ENCODE data around the gene MICALL2.
A peak's percentile ranks its signal among the peaks of the same experiment; 100 is the strongest.

Gene MICALL2

DNA sequence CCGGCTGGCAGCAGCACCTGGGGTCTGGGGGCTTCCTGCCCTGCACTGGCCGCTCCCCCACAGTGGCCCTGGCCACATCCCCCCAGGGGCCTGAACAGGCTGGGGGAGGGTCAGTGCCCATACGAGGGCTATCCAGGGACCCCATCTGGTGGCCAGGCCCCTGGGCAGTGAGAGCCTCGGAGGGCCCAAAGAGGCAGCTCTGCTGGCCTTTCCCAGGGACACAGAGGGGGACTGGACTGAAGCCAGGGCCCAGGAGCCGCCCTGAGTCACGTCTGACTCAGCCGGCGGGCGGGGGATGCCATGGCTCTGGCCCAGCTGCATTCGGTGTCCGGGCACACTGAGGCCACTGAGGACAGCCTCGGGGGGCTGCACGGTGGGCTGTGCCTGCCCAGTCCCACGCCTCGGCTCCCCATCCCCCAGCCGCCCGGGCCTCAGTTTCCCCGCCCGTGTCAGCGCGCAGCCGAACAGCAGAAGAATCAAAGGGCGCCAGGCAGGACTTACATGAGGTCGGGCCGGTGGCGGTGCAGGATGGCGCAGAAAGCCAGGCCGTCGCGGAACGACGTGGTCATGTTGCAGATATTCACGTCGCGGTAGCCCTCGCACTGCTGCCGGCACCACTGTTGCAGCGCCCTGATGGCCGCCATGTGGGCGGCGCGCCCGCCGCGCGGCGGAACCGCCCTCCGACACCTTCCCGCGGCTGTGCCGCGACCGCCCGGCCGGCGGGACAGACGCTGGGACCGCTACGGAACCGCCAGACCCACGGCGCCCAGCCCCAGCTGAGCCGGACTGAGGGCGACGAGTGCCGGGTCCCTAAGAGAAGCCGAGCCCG lies at the start of gene MICALL2:
MICALL2 (minus strand) TSS at position 788 of the 829 bp plus-strand sequence; CDS start at position 644, 144 bp downstream.
- DNase-seq (ENCODE audit: low read depth in 2 of 2), result no peak

GRCh38 chr7:1508277-1508758 lies 49.0 kb upstream of the MICALL2 start:
- no peak for DNase-seq (ENCODE audit: low read depth in 2 of 2)

DNA sequence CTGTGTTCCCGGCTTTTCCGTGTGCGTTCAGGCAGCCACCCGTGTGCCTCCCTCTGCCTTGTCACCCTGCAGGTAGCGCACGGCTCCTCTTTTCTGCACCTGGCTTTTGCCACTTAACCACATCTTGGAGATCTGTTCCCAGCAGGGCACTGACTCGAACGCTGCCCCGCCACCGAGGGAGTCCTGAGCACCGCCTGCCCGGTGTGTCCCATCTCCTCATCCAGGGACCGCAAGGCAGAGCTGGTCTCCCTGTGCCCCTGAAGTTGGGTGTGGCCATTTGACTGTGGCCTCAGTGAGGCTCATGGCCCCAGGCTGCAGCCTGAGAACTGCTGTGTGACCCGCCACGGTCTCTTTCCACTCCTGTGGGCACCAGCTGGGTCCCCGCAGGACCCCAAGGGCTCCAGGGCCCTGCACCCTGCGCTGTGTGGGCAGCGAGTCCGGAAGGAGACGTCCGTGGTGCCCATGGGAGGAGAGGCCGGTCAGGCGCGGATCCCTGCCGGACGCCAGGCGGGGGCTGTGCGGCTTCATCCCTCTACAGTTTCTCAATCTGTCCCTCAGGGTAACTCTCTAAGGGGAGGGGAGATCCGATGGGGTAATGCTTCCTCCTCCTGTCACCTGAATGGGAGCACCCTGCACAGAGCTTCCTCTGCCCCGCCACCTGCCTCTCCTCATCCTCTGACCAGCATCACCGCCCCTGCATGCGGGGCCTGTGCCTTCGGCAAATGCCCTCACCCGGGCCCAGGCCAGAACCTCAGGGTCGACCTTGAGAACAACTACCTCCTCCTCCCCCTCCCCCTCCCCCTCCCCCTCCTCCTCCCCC lies 46.7 kb upstream of the MICALL2 start:
- DNase-seq (ENCODE audit: low read depth in 2 of 2), result no peak

- peak; percentile 80 to 82 for DNase-seq (ENCODE audit: low read depth in 2 of 2)
Measured at GRCh38 chr7:1503816-1504775, 44.8 kb upstream of the MICALL2 start, which contains the start of gene INTS1. Gene INTS1 (minus strand): TSS chr7:1504389. CDS start chr7:1503960, 429 bp downstream.

DNA sequence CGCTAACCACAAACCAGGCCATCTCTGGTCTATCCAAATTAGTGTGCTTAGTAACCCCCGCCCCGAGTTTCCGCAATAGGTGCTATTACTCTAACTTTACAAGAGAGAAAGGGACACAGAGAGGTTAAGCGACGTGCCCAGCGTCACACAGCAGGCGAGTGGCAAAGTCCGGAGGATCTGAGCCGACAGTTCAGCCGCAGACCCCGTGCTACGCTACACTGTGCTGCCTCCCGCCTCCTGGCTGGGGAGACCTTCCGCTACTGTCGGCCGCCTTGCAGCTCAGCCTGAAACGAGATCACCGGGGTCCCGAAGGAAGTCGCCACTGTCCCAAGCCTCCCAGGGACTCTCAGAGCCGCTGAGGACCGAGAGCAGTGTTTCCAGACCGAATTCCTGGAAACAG lies 44.1 kb upstream of the MICALL2 start:
- DNase-seq (ENCODE audit: low read depth in 2 of 2), result no peak

- DNase-seq (ENCODE audit: low read depth in 2 of 2), result no peak
Measured at GRCh38 chr7:1502845-1503244, 43.6 kb upstream of the MICALL2 start.

DNA sequence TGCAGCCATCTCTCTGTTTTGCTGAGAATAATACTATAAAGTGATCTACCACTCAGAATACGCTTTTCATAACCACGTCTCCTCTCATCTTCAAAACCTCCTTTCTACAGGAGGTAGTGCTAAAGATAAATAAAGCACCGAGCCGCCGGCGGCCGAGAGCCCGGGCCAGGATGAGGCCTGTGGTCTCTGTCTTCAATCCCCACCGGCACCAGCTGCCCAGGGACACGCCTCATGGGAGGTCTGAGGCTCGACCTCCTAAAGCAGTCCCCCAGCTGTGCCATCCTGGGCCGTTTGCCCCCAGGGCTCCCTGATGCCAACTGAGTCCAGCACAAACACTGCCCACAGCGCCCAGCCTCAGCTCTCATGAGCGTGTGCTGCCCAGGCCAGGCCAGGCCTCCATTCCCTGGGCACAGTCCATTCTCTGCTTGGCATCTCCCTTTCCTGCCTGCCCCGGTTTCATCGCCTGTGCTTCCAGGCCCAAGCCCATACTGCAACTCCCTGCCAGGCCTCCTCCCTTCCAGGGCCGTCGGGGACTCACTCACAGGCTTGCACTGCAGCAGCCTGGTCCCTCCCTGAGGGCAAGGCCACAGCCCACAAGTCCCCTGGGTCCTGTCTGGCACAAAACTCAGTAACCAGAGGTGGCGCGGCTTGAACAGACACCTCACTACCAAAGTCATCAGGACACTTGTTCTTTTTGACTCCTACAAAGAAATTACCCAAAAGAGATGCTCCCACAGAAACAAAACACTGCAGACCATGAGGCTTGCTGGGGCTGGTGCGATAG lies 42.4 kb upstream of the MICALL2 start:
- DNase-seq (ENCODE audit: low read depth in 2 of 2), result no peak

- DNase-seq (ENCODE audit: low read depth in 2 of 2), result no peak
Measured at GRCh38 chr7:1500064-1500807, 41.0 kb upstream of the MICALL2 start.

- DNase-seq (ENCODE audit: low read depth in 2 of 2), result no peak
Measured at GRCh38 chr7:1499367-1500029, 40.2 kb upstream of the MICALL2 start.

DNA sequence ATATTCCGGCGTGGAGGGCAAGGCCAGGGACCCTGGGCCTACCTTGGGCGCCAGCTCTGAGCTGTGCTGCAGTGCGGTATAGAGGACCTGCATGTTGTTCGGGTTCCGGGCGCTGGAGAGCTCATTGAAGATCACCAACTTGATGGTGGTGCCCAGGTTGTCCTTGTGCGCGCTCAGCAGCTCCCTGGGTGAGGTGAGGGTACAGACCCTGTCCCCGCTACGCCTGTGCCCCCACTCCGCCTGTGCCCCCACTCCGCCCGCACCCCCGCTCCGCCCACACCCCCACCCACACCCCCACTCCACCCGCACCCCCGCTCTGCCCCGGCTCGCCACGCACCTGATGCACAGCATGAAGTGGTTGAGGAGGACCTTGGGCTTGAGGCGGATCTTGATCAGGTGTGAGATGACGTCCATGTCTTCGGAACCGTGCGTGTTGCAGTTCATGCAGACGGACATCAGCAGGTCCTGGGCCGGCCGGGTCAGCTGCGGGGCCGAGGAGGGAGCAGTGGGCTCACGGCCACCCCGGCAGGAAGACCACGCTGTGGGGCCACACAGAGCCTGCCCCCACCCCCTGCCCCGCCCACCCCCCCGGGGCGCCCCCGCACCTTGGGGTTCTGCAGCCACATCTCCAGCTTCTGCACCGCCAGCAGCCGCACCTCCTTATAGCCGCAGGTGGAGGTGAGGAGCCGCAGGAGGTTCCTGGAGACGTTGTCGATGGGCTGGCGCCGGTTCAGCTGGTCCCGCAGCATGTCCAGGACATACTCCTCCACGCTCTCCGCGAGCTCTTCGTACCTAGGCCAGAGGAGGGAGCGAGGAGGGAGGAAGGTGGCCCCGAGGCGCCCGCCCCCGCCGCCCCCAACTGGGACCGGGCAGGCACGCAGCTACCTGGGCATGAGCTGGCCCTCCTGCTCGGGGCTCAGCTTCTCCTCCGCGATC lies 39.4 kb upstream of the MICALL2 start:
- no peak for DNase-seq (ENCODE audit: low read depth in 2 of 2)

DNA sequence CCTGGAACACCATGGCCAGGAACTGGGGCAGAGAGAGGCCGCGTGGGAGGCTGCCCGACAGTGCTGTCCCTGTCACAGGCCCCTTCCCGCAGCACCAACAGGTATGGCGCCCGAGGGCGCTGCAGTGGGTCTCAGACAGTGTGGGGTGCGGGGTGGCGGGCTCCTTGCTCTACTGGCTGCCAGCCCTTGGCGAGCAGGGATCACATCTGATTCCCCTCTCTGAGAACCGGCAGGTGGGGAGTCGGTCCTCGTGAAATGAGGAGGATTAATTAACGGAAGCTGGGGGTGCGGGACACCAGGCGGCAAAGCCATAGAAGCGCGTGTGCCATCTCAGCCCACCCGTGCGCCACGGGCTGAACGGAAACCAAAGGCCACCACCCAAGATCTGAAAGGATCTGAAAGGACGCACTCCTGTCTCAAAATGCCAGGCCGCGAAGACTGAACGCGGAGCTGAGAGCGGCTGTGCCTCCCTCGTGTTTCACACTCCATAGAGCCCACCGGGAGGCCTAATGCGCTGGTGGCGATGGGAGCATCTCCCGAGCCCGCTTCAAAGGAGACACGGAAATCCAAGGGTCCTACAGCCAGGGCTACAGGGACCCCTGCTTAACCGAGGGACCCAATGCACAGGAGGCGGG lies 38.1 kb upstream of the MICALL2 start:
- DNase-seq (ENCODE audit: low read depth in 2 of 2), result no peak

DNA sequence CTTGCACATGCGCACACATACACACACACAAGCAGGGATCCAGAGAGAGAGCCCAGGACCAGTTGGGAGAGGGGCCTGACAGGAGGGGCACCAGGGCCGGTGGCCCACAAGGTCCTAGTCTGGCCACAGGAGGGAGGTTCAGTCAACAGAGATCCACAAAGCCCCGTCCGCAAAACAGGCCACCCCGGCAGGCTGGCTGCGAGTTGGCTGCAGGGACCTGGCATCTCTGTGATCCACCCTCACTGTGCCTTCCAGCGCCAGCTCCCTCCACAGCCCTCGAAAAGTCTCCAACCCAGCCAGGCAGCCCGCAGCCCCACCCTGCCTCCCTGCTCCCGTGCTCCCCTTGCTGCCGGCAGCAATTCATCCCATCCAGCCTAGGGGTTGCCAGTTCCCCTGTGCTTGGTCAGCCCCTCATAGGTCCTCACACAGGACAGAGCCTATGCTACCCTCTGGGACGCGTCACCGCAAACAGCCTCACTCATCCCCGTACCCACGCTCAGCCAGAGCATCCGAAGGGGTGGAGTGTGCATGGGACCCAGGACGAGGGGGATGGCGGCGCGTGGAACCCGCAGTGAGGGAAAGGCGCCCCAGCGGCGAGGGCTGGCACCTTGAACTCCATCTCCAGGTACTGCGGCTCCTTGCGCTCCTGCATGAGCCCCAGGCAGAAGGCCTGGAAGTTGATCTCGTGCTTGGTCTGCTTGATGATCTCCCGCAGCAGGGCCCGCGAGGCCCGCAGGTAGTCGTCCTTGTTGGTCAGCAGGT lies 37.4 kb upstream of the MICALL2 start:
- DNase-seq (ENCODE audit: low read depth in 2 of 2), result no peak

DNA sequence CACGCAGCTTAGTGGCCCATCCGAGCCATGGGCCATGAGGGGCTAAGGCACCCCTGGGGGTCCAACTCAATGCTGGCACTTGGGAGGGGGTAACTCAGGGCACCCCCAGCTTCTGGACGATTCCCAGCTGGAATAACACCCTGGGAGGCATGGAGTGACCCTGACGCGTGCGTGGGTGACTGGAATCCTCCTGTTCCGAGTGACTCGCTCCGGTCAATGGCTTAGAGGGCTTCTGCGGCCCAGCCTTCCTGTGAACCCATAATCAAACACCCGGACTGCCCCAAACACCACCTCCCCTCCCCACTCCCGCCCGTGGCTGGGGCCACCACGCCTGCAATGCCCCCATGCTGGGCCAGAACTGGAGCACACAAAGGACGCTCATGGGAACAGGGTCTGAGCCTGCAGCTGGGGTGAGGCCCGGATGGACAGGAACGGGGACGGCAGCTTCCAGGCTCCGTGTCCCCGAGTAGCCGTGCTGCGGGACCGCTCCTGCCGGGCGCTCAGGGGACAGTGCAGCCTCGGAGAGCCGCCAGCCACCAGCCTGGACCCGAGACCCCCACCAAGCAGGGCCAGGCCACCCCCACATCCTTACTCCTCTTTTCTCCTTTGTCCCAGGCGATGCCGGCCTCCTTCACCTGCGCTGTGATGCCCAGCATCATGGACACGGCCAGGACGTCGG lies 36.4 kb upstream of the MICALL2 start:
- DNase-seq (ENCODE audit: low read depth in 2 of 2), result no peak

- no peak for DNase-seq (ENCODE audit: low read depth in 2 of 2)
Measured at GRCh38 chr7:1494866-1495563, 35.7 kb upstream of the MICALL2 start.

GRCh38 chr7:1494447-1494846 lies 35.2 kb upstream of the MICALL2 start:
- no peak for DNase-seq (ENCODE audit: low read depth in 2 of 2)

DNA sequence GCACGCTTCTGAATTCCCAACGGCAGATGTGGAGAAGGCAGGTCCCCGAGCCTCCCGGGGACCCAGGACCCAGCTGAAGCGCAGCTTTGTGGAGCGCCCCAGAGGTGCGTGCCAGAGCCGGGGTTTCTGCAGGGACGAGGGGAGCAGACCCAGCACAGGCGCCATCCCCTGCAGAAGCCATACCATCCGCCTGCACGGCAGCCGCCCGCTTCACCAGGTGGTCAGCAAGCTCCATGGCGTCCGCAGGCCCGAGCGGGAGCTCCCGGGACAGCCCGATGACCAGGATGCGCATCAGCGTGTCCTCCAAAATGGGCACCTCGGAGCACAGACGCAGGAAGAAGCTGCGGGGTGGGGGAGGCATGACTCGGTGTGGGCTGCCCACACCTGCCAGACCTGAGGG lies 34.3 kb upstream of the MICALL2 start:
- no peak for DNase-seq (ENCODE audit: low read depth in 2 of 2)
